Left ventricle myocardium inferior (tissue), 1 donor: ENCODE results near the gene IPO9. TPM values are rescaled to one million over a fixed set of nuclear protein-coding genes. Genes with fewer than 3 reads are reported as not detected.
A peak's percentile ranks its signal among the peaks of the same experiment; 100 is the strongest.

Source experiments
- DNase-seq: peaks from one replicate; pipeline ENCODE4 v3.0.0-alpha.2; 2020
- H3K27ac ChIP-seq: fragments of 200-600 bp; replicated peaks from 2 replicates; pipeline ENCODE4 v1.8.0; 2021
- H3K27me3 ChIP-seq: fragments of 200-600 bp; 2 replicates; pipeline ENCODE4 v1.8.0; 2021; ENCODE audit warnings: low read depth
- H3K36me3 ChIP-seq: fragments of 200-600 bp; 2 replicates; pipeline ENCODE4 v1.8.0; 2021
- H3K4me1 ChIP-seq: fragments of 200-600 bp; 2 replicates; pipeline ENCODE4 v1.8.0; 2021
- H3K4me3 ChIP-seq: fragments of 200-600 bp; 2 replicates; pipeline ENCODE4 v1.8.0; 2021; ENCODE audit warnings: mild to moderate bottlenecking, moderate library complexity
- H3K9me3 ChIP-seq: fragments of 200-600 bp; replicated peaks from 2 replicates; pipeline ENCODE4 v1.8.0; 2021
- CTCF ChIP-seq: fragments of 200-600 bp; IDR thresholded peaks from 2 replicates; pipeline ENCODE4 v1.8.0; 2021; ENCODE audit warnings: antibody characterized with exemption, mild to moderate bottlenecking, borderline replicate concordance
- intact Hi-C: fragments of 100-400 bp; cut with micrococcal nuclease; formaldehyde crosslinking; loops from one replicate; pipeline ENCODE4 v1.11.0; 2022
- total RNA-seq: library from RNA; stranded (reverse); fragmentation: NEBNext Ultra II Directional; extraction: Animal tissue kit (Norgen Biotek cat#: 25700); gene quantifications from one replicate; pipeline ENCODE4 v1.2.1, GENCODE V29; 2021
- donor health status: DM: no; HTN: yes; CAD: no; lungs with severe emphysema.

Gene IPO9
- total RNA-seq, 1 donor from 2014 or later: 20.1 TPM

- H3K27me3 ChIP-seq: no peaks in the 10 kb centered on the region
- DNase-seq: no peak
- H3K36me3 ChIP-seq: peaks cover 76% of the 10 kb centered on the region
- TF ChIP-seq CTCF: no peak
- H3K27ac ChIP-seq: peak overlapping the region; percentile 78
- no peak overlapping the region for H3K4me3 ChIP-seq
- intact Hi-C loops: no loop called here
- H3K4me1 ChIP-seq: peaks cover 99% of the 10 kb centered on the region
- H3K9me3 ChIP-seq: no peaks in the 10 kb centered on the region
These were observed 45.9 kb upstream of the IPO9 start for GRCh38 chr1:201783058-201783457.

- H3K4me1 ChIP-seq: peaks cover 99% of the 10 kb centered on the region
- intact Hi-C loops: no loop called here
- peaks cover 82% of the 10 kb centered on the region for H3K36me3 ChIP-seq
- no peak for DNase-seq
- H3K4me3 ChIP-seq: no peak overlapping the region
- TF ChIP-seq CTCF: no peak
- no peaks in the 10 kb centered on the region for H3K9me3 ChIP-seq
- H3K27ac ChIP-seq: peak overlapping the region; percentile 78
- H3K27me3 ChIP-seq: no peaks in the 10 kb centered on the region
These were observed 45.4 kb upstream of the IPO9 start for GRCh38 chr1:201783572-201783971.

DNA sequence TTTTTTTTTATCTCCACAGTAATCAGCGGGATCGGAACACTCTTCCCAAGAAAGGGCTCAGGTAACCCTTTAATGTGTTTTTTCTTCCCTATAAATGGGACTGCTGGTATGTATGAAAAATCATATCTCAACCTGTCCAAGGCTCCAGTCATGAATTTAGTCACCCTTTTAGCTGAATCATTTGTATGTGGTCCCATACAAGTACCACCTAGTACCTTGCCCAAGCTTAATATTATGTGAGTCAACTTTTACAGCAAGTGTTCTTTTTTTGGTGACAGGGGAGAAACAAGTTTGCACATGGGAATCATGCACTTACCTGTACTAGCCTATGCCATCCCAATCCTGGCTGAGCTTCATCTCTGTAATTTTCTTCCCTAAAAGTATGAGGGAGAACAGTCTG, 43.7 kb upstream of the IPO9 start:
- no peak for DNase-seq
- H3K4me3 ChIP-seq: no peak overlapping the region
- peaks cover 92% of the 10 kb centered on the region for H3K36me3 ChIP-seq
- intact Hi-C loops: no loop called here
- H3K27me3 ChIP-seq: no peaks in the 10 kb centered on the region
- H3K9me3 ChIP-seq: no peaks in the 10 kb centered on the region
- TF ChIP-seq CTCF: no peak
- peak overlapping the region; percentile 78 for H3K27ac ChIP-seq
- peaks cover 99% of the 10 kb centered on the region for H3K4me1 ChIP-seq

GRCh38 chr1:201786824-201787223, 42.1 kb upstream of the IPO9 start:
- intact Hi-C loops: no loop called here
- no peaks in the 10 kb centered on the region for H3K27me3 ChIP-seq
- peaks cover 82% of the 10 kb centered on the region for H3K36me3 ChIP-seq
- no peak overlapping the region for H3K4me3 ChIP-seq
- DNase-seq: peak; percentile 43
- H3K27ac ChIP-seq: peak overlapping the region; percentile 78
- H3K4me1 ChIP-seq: peaks cover 99% of the 10 kb centered on the region
- TF ChIP-seq CTCF: no peak
- no peaks in the 10 kb centered on the region for H3K9me3 ChIP-seq

GRCh38 chr1:201788296-201788695, 40.7 kb upstream of the IPO9 start:
- Histone ChIP-seq H3K4me1 (peaks cover 99% of the 10 kb centered on the region), H3K27ac (peak overlapping the region; percentile 78), H3K27me3 (no peaks in the 10 kb centered on the region), H3K4me3 (no peak overlapping the region), H3K9me3 (no peaks in the 10 kb centered on the region), H3K36me3 (peaks cover 68% of the 10 kb centered on the region)
- intact Hi-C loops: no loop called here
- no peak for DNase-seq
- no peak for TF ChIP-seq CTCF

DNA sequence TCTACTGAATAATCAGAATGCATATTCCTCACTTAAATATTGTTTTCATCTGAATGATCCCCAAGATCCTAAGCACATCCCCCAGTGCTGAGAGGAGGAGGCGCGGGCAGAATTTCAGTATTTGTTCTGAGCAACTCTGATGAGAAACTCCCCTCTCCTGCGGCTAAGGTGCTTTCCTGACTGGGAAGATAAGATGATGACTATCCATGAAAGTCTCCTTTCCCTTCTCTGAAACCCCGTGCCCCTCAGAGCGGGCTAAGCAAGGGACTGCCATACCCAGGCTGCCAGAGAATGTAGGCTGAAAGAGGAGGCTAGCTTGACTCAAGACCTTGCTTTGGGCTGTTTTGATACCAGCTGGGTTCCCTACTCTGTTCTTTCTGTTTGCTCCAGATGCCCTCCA, 39.7 kb upstream of the IPO9 start:
- DNase-seq: no peak
- Histone ChIP-seq H3K4me3 (no peak overlapping the region), H3K36me3 (peaks cover 68% of the 10 kb centered on the region), H3K27ac (peak overlapping the region; percentile 78), H3K4me1 (peaks cover 93% of the 10 kb centered on the region), H3K27me3 (no peaks in the 10 kb centered on the region), H3K9me3 (no peaks in the 10 kb centered on the region)
- intact Hi-C loops: no loop called here
- TF ChIP-seq CTCF: no peak
